Measurements from ENCODE around the gene STK38.
"Not testable (repeated sequence)": the region's sequence is repeated elsewhere in the genome, so short reads cannot be mapped to it uniquely, and the experiment has no call there.

The STK38 gene

DNA sequence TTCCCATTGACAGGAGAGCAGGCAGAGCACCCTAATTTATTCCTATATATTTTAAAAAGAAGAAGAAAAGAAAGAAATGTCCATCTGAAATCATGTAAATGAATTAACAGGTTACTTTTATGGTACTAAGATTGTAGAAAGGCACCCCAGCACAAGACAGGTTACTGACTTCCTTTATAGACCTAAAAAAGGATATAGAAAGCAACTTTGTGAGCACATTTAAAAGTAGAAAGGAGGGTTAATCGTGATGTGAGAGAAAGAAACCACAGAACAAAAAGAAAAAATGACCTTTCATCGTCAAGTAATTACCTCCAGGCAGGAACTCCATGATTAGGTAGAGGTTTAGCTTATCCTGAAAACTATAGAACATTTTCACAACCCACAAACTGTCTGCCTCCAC, 29.9 kb downstream of the STK38 start:
- no peak for DNase-seq

- no peak for DNase-seq
Measured at GRCh38 chr6:36516988-36517387, 30.3 kb downstream of the STK38 start.

DNA sequence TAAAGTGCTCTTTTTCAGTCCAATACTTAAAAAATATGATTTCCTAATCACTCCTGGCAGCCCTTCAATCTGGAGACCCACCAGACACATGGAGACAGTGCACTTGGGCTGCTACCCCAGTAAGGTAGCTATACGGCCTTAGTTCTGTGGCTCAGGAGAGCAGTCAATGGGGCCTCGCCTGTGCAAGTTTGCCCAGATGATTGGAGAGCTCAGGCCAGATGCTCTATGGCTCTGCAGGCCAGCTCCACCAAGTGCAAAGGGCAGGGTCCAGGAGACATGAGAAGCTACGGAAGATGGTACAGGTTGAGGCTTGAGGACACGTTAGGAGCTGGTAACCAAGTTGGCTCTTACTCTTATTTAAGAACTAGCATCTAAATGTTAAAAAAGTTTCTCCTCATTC, 30.7 kb downstream of the STK38 start:
- no peak for DNase-seq

DNA sequence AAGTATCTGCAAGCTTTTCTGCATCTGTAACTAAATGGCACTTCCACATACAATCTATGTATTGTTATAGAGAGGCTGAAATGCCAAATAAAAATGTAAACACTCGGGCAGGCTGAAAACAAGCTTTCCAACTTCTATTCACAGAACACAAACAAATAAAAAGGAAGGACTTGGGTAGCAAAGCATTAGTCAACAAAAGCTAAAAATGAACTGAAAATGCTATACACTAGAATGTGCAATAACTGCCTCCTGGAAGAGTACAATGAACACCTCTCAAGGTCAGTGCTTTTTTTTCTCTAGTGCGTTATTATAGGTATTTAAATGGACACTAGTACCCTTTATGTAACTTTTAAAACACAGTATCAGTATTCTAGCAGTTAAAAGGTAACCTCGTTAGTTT, 31.4 kb downstream of the STK38 start:
- DNase-seq: no peak

DNA sequence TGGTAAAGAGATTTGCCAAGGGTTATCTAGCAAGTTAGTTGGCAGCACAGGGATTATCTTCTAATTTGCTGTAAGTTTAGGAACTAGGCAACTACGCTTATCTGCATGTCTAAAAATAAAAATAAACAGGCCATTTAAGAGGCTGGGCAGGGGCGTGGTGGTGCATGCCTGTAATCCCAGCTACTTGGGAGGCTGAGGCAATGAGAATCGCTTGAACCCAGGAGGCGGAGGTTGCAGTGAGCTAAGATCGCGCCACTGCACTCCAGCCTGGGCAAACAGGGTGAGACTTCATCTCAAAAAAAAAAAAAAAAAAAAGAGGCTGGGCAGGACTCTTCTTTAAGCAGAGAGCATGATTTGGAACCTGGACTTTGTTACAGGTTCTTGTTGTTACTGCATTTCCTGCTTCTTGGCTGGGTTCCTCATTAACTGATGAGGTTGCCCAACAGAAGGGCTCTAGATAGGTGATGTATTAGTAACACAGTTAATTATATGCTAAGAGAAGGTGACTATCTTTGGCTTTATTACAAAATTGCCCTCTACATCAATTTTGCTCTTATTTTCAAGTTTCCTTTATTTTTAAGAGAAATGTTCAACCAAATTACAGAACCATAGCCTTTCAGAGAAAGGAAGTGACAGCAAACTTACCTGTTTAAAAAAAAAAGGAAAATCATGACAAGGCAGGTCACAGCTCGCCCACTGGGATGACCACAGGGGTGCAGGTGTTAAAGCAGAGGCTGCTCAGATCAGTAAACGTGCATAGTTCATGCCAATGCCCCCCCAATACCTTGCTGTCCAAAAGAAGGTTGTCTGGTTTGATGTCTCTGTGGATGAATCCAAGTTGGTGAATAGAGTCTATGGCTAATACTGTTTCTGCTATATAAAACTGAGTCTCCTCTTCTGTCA, 32.5 kb downstream of the STK38 start:
- DNase-seq: no peak

GRCh38 chr6:36510365-36510764, 36.9 kb downstream of the STK38 start:
- DNase-seq: no peak

DNA sequence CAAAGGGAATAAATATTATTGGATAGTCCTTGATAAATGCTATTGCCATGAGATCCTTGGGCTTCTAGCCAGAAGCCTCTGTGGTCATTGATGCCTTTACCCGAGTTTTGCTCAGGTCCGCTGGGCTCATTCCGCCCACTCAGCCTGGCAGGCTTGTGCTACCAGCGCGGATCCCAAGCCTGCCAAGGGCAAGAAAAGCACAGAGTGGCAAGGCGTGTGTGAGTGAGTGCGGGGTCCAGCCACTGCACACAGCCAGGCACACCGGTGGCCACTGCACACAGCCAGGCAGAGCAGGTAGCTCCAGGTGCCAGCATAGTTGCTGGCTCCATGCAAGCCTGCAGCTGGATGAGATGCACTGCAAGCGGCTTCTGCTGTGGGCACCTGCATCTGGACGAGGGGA, 38.7 kb downstream of the STK38 start:
- DNase-seq: no peak

DNA sequence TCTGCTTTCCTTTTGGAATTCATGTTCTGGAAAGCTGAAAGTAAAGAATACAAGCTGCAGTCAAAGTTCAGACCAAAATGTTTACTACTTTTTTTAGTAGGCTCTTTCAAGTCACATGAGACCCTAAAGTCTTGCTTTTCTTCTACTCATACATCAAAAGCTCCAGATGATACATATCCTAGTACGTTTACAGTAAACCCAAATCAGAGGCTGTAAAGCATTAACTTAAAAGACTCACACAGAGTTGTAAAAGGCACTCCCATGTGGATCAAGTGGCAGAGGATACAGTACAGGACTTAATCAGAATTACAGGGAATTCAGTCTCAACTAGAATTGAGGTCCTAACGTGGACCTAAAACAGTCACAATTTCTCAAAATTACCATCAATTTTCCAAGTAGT, 40.7 kb downstream of the STK38 start:
- no peak for DNase-seq

DNA sequence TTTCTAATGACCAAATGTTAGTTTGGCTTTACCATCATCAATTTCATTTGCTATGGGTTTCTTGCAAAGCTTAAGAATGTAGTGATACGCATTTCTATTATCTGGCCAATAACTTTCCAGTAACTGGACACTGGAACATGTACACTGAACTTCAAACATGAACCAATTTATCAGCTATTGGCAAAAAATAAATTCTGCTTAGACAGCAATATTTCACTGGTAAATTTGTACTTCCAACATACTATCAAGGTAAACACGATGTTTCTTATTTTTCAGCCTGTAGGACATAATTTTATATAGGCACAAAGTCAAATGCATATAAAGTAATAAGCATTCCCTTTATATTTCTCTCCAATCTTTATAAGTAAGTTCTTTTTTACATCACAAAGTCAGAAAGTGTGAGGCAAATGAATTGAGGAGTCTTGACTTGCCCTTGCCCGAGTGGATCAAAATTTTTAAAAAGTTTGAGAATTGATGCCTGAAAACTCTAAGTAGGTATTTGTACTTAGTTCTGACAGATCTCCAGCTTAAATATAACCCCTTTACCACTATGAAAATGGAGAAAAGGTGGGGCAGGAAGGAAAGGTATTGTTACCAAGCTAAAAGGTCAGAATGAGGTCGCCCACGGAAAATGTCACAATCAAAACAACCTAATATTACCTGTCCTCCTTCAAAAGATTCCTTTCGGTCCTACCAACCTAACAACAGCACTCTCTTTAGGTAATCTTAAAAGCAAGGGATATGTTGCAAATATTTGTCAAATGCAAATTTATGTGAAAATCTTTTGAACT, 41.3 kb downstream of the STK38 start:
- no peak for DNase-seq

DNA sequence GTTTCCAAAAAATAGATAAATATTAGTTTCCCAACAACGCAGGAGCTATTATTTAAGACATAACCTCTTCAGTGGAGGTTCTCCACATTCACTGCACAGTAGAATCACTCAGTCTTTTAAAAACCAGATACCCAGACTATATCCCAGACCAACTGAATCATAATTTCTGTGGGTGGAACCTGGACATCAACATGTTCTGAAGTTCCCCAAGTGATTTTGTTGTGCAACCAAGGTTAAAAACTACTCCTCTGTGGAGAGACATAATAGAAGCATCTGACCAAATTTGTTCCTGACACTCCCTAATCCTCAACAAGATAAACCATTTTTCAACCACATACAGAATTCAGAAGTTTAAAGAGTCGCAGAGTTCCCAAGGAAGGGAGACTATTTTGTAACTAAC, 42.3 kb downstream of the STK38 start:
- DNase-seq: no peak

- DNase-seq: no peak
Measured at GRCh38 chr6:36504181-36504580, 43.1 kb downstream of the STK38 start.

GRCh38 chr6:36501686-36502085, 45.6 kb downstream of the STK38 start:
- DNase-seq: no peak

DNA sequence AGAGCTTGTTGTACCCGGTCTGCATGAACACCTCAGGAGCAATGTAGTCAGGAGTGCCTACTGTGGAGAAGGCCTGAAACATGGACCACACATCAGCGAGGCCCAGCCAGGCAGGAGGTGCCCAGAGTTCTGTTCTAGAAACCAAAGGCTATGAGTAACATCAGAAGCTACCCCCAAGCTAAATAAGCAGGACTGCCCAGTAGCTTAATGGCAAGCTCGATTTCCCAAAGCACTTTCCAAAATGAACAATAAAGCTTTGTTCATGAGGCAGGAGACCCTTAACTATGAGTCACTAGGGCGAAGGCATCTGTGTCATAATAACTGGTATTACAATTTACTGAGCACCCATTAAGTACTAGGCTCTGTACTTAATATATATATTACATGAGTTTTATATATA, 47.4 kb downstream of the STK38 start:
- DNase-seq: no peak

- DNase-seq: no peak
Measured at GRCh38 chr6:36495086-36495485, 52.2 kb downstream of the STK38 start.

DNA sequence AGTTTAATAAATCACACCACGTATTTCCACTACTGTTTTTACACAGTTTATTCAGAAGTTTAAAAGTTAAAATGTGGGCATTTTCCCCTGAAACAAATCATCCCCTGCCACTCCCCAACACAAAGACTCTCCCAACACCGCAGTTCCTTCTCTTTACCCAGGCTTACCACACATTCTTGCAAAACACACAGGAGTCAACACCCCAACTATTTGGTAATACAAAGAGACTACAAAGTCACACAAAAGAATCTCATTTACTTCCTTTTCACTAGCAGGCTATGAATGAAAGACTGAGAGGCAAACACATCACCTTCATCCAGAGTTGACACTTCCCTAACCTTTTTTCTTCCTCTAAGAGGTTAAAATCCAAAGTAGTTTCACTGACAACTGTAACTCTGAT, 53.4 kb downstream of the STK38 start:
- no peak for DNase-seq

- DNase-seq: no peak
Measured at GRCh38 chr6:36493319-36493718, 54.0 kb downstream of the STK38 start.

DNA sequence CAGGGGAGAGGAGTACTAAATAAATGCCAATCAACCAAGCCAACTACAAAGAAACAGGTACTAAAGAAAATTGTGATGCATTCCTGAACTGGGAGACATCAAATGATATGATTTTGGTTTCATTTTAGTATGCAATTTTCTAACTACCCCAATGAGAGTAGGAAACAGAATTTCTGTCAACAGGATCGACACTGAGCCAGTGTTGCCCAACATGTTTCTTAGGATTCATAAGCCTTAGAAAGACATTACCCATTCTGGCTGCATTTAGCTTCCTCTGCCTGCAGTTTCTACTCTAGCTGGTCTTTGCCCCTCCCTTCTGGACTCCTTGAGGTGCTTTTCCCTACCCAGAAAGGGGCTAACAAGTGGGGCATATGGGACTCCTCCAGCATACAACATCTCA, 54.7 kb downstream of the STK38 start:
- DNase-seq: no peak

DNA sequence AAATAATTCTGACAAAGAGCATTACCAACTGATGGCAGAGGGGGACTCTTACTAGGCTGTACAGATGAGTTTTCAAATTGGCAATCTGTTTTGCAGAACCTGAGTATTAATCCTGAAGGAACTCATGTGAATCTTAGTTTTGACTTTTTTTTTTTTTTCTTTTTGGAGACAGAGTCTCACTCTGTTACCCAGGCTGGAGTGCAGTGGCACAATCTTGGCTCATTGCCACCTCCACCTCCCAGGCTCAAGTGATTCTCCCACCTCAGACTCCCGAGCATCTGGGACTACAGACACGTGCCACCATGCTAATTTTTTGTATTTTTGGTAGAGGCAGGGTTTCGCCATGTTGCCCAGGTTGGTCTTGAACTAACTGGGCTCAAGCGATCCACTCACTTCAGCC, 55.2 kb downstream of the STK38 start:
- no peak for DNase-seq

DNA sequence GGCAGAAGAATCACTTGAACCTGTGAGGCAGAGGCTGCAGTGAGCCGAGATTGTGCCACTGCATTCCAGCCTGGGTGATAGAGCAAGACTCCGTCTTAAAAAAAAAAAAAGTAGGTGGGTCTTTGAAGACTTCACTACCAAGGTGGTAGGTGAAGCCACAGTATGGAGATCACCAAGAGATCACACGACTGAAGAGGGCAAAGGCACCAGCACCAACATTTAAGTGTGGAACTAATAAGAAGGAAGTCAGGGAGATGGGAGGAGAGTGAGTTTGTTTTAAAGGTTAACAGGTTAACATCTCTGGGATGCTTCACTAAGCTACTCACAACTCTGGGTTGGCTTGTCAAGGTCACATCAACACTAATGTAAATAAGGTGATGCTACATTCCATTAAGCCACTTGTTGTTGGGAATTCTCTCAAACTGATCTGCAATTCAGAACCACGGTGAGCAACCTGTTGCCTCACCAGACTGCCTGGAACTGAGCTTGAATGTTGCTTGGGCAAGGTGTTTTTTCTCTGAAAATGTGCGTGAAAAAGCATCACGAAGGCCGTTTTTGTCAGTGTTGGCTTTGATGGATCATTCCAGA, 55.8 kb downstream of the STK38 start:
- DNase-seq: no peak

DNA sequence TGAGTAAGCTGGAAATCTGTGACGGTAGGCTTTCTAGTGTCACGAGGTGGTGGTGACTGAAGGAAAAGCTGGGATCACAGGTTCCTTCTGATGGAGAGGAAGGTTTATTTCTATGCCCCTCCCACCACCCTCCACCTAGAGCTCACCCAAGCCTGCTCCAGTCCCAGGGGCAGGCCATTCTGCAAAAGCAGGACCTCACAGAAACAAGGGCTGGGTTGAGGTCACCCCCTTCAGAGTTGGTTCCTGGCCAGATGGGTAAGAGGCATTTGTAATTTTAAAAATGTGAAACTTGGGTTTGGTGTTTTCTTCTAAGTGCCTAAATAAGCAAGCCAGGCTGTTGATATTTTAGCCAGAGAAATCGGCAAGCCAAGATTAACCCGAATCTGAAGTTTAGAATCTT, 57.9 kb downstream of the STK38 start:
- DNase-seq: no peak

DNA sequence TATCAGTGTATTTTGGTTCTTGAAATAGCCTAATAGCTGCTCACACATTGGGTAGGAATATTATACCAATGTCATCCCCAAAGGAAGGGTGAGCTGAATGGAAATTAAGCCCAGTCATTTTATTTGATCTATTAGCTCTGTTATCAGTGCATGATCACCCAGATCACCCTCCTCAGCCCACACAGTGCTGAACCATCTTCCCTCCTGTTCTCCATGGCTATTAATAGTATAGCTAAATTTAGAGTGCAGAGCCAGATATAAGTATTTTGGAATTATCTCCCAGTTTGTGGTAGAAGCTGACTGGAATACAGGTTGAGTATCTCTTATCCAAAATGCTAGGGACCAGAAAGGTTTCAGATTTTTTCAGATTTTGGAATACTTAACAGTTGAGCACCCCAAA, 59.1 kb downstream of the STK38 start:
- DNase-seq: no peak

DNA sequence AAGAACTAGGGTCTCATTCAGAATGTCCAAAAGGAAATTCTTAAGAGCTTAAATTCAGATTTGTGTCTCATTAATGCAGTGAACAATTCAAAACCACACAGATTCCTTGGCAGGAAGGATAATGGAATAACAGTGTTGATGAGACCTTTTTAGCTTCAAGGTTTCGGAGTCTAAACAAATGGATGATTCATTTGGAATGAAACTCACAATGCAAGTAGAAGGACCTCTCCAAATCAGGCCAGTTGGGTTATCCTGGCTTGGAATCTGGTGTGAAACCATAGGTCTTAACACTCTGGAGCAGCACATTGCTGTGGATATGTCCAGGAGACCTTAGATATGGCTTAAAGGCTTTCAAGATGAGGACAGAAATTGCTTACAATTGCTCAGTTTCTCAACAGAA, 59.6 kb downstream of the STK38 start:
- no peak for DNase-seq

GRCh38 chr6:36484736-36485135, 62.5 kb downstream of the STK38 start:
- no peak for DNase-seq

DNA sequence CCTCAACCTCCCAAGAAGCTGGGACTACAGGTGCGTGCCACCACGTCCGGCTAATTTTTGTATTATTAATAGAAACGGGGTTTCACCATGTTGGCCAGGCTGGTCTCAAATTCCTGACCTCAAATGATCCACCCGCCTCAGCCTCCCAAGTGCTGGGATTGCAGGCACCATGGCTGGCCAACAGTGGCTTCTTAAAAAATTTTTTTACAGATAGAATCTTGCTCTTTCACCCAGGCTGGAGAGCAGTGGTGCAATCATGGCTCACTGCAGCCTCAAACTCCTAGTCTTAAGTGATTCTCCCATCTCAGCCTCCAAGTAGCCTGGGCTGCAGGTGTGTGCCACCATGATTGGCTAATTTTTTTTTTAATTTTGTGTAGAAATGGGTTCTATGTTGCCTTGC, 64.0 kb downstream of the STK38 start:
- not testable (repeated sequence) for DNase-seq
